ENCODE results near the gene EGF.

- TF ChIP-seq CTCF (IDR thresholded peaks at IDR 0.05; ENCODE audit: insufficient read depth, low read length) (no peak), REST (IDR thresholded peaks at IDR 0.05; ENCODE audit: insufficient replicate concordance, low read depth) (no peak), POLR2AphosphoS5 (IDR thresholded peaks at IDR 0.05; ENCODE audit: low read depth) (no peak), SPI1 (IDR thresholded peaks at IDR 0.05; ENCODE audit: borderline replicate concordance, low read depth) (no peak), GABPA (IDR thresholded peaks at IDR 0.05; ENCODE audit: low read depth) (no peak)
Measured at GRCh38 chr4:109913596-109914241, 1.0 kb downstream of the EGF start.

Data from HL-60 (cell line).